HepG2 (cell line): ENCODE measurements around the gene LRBA. TPM values are rescaled to one million over a fixed set of nuclear protein-coding genes. Genes with fewer than 3 reads are reported as not detected.
A peak's percentile ranks its signal among the peaks of the same experiment; 100 is the strongest.

ENCODE experiments used
- ATF7-NPFF ChIP-seq: sonication (generic); formaldehyde crosslinking; IDR thresholded peaks from 2 replicates; pipeline ENCODE4 v1.8.1; 2023; ENCODE audit warnings: mild to moderate bottlenecking, low read depth, missing genetic modification reagents, moderate library complexity
- BCL3 ChIP-seq: sonication (generic); formaldehyde crosslinking; IDR thresholded peaks from 2 replicates; pipeline ENCODE4 v1.5.1; 2020; ENCODE audit warnings: mild to moderate bottlenecking, missing genetic modification reagents, moderate library complexity
- CCAR2 ChIP-seq: fragments of 200-400 bp; formaldehyde crosslinking; optimal IDR thresholded peaks from 2 replicates; pipeline ENCODE3; 2018; ENCODE audit warnings: low read depth, mild to moderate bottlenecking, low read length, moderate library complexity
- HCFC1 ChIP-seq: fragments of 150-350 bp; IDR thresholded peaks from 2 replicates; pipeline ENCODE4 v1.6.1; 2014; ENCODE audit warnings: low read depth, low read length
- HMG20B ChIP-seq: conservative IDR thresholded peaks from 2 replicates; pipeline ENCODE4 v1.6.1; 2016; ENCODE audit warnings: missing genetic modification reagents, missing compliant biosample characterization
- ISL2 ChIP-seq: sonication (generic); formaldehyde crosslinking; IDR thresholded peaks from 2 replicates; pipeline ENCODE4 v1.5.0; 2020; ENCODE audit warnings: missing genetic modification reagents
- JUNB ChIP-seq: sonication (generic); formaldehyde crosslinking; IDR thresholded peaks from 2 replicates; pipeline ENCODE4 v1.8.0; 2022; ENCODE audit warnings: missing genetic modification reagents, mild to moderate bottlenecking, borderline replicate concordance
- KDM2A ChIP-seq: sonication (generic); formaldehyde crosslinking; IDR thresholded peaks from 2 replicates; pipeline ENCODE4 v1.4.0; 2020; ENCODE audit warnings: low read depth, missing genetic modification reagents, borderline replicate concordance
- MIXL1 ChIP-seq: IDR thresholded peaks from 2 replicates; pipeline ENCODE4 v1.6.1; 2016
- MXD1 ChIP-seq: sonication (generic); formaldehyde crosslinking; IDR thresholded peaks from 2 replicates; pipeline ENCODE4 v1.4.0; 2020; ENCODE audit warnings: mild to moderate bottlenecking, missing genetic modification reagents
- NONO ChIP-seq, 2 experiments: fragments of 450-650 bp in 1 of 2; sonication (generic) in 1 of 2; formaldehyde crosslinking in 1 of 2; IDR thresholded peaks in 1 of 2; conservative IDR thresholded peaks in 1 of 2; 2 replicates each; pipeline versions ENCODE4 v1.6.1 to v1.8.0; 2017 to 2022; ENCODE audit warnings: mild to moderate bottlenecking in 1 of 2, missing genetic modification reagents in 1 of 2, moderate library complexity in 1 of 2
- PCBP1 ChIP-seq: fragments of 200-400 bp; formaldehyde crosslinking; IDR thresholded peaks from 2 replicates; pipeline ENCODE4 v1.6.1; 2017; ENCODE audit warnings: mild to moderate bottlenecking, low read depth, low read length, borderline replicate concordance
- POLR2A ChIP-seq, 2 experiments: IDR thresholded peaks; 2 replicates each; pipeline ENCODE4 v1.6.1; 2011; ENCODE audit warnings: low read depth in 2 of 2, low read length in 2 of 2, mild to moderate bottlenecking in 1 of 2, moderate library complexity in 1 of 2; ENCODE audit not compliant: insufficient read depth in 1 of 2
- SOX6 ChIP-seq, 2 experiments: fragments of 450-650 bp in 1 of 2; sonication (generic) in 1 of 2; formaldehyde crosslinking in 1 of 2; IDR thresholded peaks; 2 replicates each; pipeline versions ENCODE4 v1.4.0 to v1.6.1; 2017 to 2020; ENCODE audit warnings: antibody characterized with exemption in 1 of 2, mild to moderate bottlenecking in 1 of 2, missing genetic modification reagents in 1 of 2
- SRF ChIP-seq: IDR thresholded peaks from 2 replicates; pipeline ENCODE4 v1.6.1; 2011; ENCODE audit warnings: mild to moderate bottlenecking, low read depth, low read length, moderate library complexity
- STAG1 ChIP-seq: sonication (generic); formaldehyde crosslinking; IDR thresholded peaks from 2 replicates; pipeline ENCODE4 v1.4.0; 2020; ENCODE audit warnings: missing genetic modification reagents
- SUZ12 ChIP-seq: fragments of 150-350 bp; IDR thresholded peaks from 2 replicates; pipeline ENCODE4 v1.6.1; 2014; ENCODE audit warnings: low read depth, low read length
- XRCC5 ChIP-seq: fragments of 200-400 bp; formaldehyde crosslinking; optimal IDR thresholded peaks from 2 replicates; pipeline ENCODE3; 2017; ENCODE audit warnings: mild to moderate bottlenecking, low read length
- ZBTB26 ChIP-seq: IDR thresholded peaks from 2 replicates; pipeline ENCODE4 v1.6.1; 2016; ENCODE audit warnings: missing compliant biosample characterization, missing genetic modification reagents, borderline replicate concordance
- ZFP1 ChIP-seq: IDR thresholded peaks from 2 replicates; pipeline ENCODE4 v1.6.1; 2016
- ZNF253 ChIP-seq: sonication (generic); formaldehyde crosslinking; IDR thresholded peaks from 2 replicates; pipeline ENCODE4 v1.8.0; 2022; ENCODE audit warnings: mild to moderate bottlenecking, missing genetic modification reagents, borderline replicate concordance
- ZNF331 ChIP-seq: sonication (generic); formaldehyde crosslinking; IDR thresholded peaks from 2 replicates; pipeline ENCODE4 v1.4.0; 2020; ENCODE audit warnings: missing genetic modification reagents
- ZNF547 ChIP-seq: sonication (generic); formaldehyde crosslinking; IDR thresholded peaks from 2 replicates; pipeline ENCODE4 v1.5.1; 2020; ENCODE audit warnings: mild to moderate bottlenecking, missing genetic modification reagents
- ZNF891 ChIP-seq: sonication (generic); formaldehyde crosslinking; IDR thresholded peaks from 2 replicates; pipeline ENCODE4 v1.5.0; 2020; ENCODE audit warnings: mild to moderate bottlenecking, missing genetic modification reagents
- polyA plus RNA-seq, 8 experiments: library from polyadenylated mRNA; depleted of rRNA in 3 of 8; stranded (reverse) in 7 of 8; unstranded in 1 of 8; fragments of >200 nt; fragmentation: Illumina TruSeq in 4 of 8; extraction: Trizol in 4 of 8; gene quantifications; 2 replicates each; pipeline versions ENCODE4 v1.2.1 to v1.2.3, GENCODE V29; 2011 to 2016; ENCODE audit warnings: low read depth in 4 of 8, missing spikeins in 1 of 8, mixed read lengths in 1 of 8; ENCODE audit not compliant: insufficient read depth in 1 of 8
- total RNA-seq, 5 experiments: library from RNA; depleted of rRNA; stranded (reverse); fragments of >200 nt; fragmentation: Illumina TruSeq; extraction: Trizol; gene quantifications; 2 replicates each; pipeline ENCODE4 v1.2.3, GENCODE V29; 2016; ENCODE audit warnings: low read depth in 1 of 5
- TF ChIP-seq, protein P1 (sequence below): conservative IDR thresholded peaks from 2 replicates; pipeline ENCODE4 v1.6.1; 2018; ENCODE audit warnings: missing genetic modification reagents

LRBA gene
- total and polyA plus RNA-seq, 2 of the 13 experiments (the other 11 are each of a cell fraction or from before 2014, with no cell fraction given): 21.0 to 37.2 TPM

- 0 out of 2 replicates have a peak, but pooled peaks have one; percentile 9 for TF ChIP-seq STAG1 (CRISPR knock-in tag)
- 0 out of 2 replicates have a peak, but pooled peaks have one; percentile 23 for TF ChIP-seq KDM2A (CRISPR knock-in tag)
- TF ChIP-seq ZNF891 (CRISPR knock-in tag): no peak
- 0 out of 2 replicates have a peak, but pooled peaks have one; percentile 25 for TF ChIP-seq MXD1 (CRISPR knock-in tag)
- TF ChIP-seq NONO (IDR thresholded peaks at IDR 0.05): no peak
- TF ChIP-seq NONO (CRISPR knock-in tag; conservative IDR thresholded peaks at IDR 0.05): no peak
- TF ChIP-seq CCAR2: no peak
- no peak for TF ChIP-seq BCL3 (CRISPR knock-in tag)
- TF ChIP-seq ZNF547 (CRISPR knock-in tag): no peak
- no peak for TF ChIP-seq SOX6 (IDR thresholded peaks at IDR 0.05)
- peak; percentile 54 for TF ChIP-seq SOX6 (CRISPR knock-in tag; IDR thresholded peaks at IDR 0.05)
- no peak for TF ChIP-seq HCFC1
- TF ChIP-seq ZFP1: no peak
- TF ChIP-seq ZNF331 (CRISPR knock-in tag): peak; percentile 13; the same call in 1 of the 2 replicates
- TF ChIP-seq XRCC5: peak; percentile 49
- no peak for TF ChIP-seq POLR2A (IDR thresholded peaks at IDR 0.05; ENCODE audit: insufficient read depth in 1 of 2, low read depth in 2 of 2, low read length in 2 of 2)
- TF ChIP-seq SUZ12: no peak
- no peak for TF ChIP-seq PCBP1
- no peak for TF ChIP-seq HMG20B (CRISPR knock-in tag)
- TF ChIP-seq MIXL1 (CRISPR knock-in tag): peak; percentile 11; the same call in 1 of the 2 replicates
- TF ChIP-seq, protein P1, sequence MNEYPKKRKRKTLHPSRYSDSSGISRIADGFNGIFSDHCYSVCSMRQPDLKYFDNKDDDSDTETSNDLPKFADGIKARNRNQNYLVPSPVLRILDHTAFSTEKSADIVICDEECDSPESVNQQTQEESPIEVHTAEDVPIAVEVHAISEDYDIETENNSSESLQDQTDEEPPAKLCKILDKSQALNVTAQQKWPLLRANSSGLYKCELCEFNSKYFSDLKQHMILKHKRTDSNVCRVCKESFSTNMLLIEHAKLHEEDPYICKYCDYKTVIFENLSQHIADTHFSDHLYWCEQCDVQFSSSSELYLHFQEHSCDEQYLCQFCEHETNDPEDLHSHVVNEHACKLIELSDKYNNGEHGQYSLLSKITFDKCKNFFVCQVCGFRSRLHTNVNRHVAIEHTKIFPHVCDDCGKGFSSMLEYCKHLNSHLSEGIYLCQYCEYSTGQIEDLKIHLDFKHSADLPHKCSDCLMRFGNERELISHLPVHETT: no peak
- TF ChIP-seq SRF: no peak
- TF ChIP-seq ATF7-NPFF (CRISPR knock-in tag): no peak; the same call in 1 of the 2 replicates
- TF ChIP-seq ZBTB26 (CRISPR knock-in tag): no peak
- TF ChIP-seq JUNB (CRISPR knock-in tag): no peak
- TF ChIP-seq ISL2 (CRISPR knock-in tag): no peak; the same call in 1 of the 2 replicates
- no peak for TF ChIP-seq ZNF253
Observed at GRCh38 chr4:150256841-150257730, 758.0 kb downstream of the LRBA start (continued).
